GM19397 (cell line): ENCODE measurements around the gene C10orf90.

Experiments
- ATAC-seq: cut with Tn5 transposase; IDR thresholded peaks from one replicate; pipeline ENCODE4 v1.9.1; 2021; ENCODE audit warnings: mild to moderate bottlenecking, moderate library complexity; ENCODE audit not compliant: unreplicated experiment

The C10orf90 gene

GRCh38 chr10:126675656-126676438, 5.4 kb upstream of the C10orf90 start:
- no peak for ATAC-seq

GRCh38 chr10:126674741-126675515, 4.4 kb upstream of the C10orf90 start:
- no peak for ATAC-seq

DNA sequence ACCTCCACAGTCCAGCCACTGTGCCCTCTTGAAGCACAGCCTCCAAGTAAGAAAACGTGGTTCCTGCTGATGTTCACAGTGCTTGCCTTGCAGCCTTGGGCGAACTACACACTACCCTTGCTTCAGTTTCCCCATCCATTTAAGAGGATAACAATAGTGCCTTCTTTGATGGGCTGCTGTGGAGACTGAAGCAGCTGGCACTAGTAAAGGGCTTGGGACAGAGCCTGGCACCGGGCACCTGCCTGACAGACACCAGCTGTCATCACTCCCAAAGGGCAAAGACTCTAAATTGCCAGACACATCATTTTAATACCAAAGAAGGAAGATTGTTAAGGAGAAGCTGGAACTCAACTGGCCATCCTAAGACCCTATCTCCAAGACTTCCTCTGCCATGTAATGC, 3.1 kb upstream of the C10orf90 start:
- no peak for ATAC-seq

DNA sequence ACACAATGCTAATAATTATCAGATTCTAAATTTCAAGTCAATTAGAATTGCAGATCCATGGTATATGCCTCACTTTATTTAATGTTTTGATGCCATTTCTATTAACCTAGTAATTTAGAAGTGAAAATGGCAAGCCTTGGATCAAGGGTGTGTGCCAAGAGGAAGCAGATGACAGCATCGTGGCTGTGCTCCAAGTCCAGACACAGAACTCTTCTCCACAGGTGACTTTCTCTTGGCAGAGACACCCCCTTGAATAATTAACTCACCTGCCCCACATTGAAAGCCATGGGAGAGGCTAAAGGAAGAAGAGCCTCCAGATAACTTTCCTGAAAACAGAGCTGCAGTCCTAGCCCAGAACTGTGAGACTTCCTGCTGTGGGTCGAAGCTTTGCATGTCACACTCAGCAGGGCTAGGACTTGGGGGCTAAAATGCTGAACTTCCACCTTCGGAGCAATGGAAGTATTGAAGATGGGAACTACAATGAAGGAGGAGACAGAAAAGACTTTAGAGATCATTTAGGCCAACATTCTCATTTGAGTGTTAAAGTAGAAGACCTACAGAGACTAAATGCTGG, 996 bp upstream of the C10orf90 start:
- no peak for ATAC-seq

GRCh38 chr10:126670895-126671261, 385 bp upstream of the C10orf90 start:
- ATAC-seq = no peak

- no peak for ATAC-seq
Measured at GRCh38 chr10:126669168-126669567, 1.3 kb downstream of the C10orf90 start.

DNA sequence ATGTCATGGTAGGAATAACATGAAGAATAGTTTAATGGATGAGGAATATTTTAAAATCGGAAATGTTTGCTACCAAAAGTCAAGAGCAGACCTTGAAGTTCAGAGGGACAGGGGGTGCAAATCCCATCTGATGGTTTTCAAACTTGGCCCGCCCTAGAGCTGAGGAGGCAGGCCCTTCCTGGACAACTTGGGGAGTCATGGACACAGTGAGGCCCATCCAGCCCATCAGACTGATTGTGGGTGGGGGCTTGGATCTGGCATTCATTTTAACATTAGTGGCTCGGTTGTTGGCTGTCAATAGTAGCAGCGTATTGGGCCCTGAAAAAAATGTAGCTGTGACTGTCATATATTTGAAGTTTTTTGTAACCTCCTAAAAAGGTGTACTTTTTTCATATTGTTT, 2.0 kb downstream of the C10orf90 start:
- ATAC-seq = no peak

DNA sequence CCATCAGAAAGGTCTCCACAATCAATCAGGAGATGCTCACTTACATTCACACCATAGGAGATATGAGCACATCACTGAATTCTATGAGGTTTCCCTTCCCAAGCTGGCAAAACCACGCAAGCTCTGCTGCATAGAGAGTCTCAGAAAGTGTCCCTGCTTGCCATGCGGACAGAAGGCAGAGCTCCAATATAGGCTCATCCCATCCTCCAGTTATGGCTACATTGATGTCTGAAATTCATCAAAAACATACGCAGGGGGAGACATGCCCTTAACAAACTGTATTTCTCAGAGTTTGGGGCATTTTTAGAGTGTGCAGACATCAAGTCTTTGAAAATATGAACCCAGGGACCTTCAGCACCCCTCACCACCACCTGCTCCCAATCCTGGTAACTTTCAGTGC, 2.9 kb downstream of the C10orf90 start:
- ATAC-seq = no peak

- no peak for ATAC-seq
Measured at GRCh38 chr10:126665207-126665606, 5.3 kb downstream of the C10orf90 start.

- no peak for ATAC-seq
Measured at GRCh38 chr10:126663880-126664279, 6.6 kb downstream of the C10orf90 start.

DNA sequence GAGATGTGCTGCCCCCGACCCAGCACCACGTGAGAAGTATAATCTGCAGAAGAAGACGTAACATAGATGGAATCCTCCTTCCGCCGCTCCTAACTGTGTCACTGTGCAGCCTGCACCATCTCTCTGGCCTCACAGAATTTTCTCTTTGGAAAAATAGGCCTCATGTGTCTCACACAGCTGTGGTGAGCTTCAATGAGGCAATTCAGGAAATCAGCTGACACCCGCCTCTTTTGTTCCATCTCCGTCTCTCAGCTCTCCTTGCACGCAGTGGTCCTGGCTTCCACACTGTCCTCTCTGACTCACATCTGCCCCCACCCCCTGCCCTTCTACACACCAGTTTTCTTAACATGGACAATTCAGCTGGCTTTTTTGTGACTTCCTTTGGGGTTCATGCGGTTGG, 7.2 kb downstream of the C10orf90 start:
- no peak for ATAC-seq

GRCh38 chr10:126661841-126662515, 8.5 kb downstream of the C10orf90 start:
- no peak for ATAC-seq

DNA sequence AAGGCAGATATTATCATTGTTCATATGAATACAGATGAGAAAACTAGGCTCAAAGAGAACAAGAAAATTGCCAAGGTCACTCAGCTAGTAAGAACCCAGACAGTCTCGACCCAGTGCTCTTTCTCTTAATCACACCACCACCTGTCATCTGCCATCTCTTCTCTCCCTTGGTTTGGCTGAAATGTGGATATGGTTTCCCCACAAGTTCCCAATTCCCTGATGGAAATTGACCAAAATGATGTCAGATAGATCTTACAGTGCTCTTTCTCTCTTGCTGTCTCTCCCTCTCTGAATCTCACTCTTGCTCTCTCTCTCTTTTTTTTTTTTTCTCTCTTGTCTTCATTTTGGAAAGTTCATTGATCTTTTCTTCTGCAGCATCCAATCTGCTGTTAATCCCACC, 9.1 kb downstream of the C10orf90 start:
- ATAC-seq = no peak

GRCh38 chr10:126659750-126660149, 10.7 kb downstream of the C10orf90 start:
- no peak for ATAC-seq

DNA sequence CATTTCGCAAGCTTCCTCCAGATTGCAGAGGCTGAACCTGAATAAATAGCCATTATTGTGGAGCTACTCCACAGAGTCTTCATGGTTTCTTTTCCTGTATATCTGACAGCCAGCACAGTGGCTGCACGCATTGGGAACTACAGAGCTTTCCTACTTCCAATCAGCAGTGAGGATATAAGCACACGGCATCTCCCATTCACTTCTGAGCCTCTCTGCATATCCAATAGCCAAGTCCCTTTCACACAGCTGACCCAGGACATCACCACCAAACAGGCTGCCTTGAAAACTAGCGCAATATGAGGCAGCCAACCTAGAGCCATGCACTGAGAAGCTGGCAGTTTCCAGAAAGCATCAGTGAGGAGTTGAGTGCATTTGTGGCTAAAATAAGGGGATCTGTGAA, 11.6 kb downstream of the C10orf90 start:
- ATAC-seq = no peak

- ATAC-seq = no peak
Measured at GRCh38 chr10:126654579-126654978, 15.9 kb downstream of the C10orf90 start.

DNA sequence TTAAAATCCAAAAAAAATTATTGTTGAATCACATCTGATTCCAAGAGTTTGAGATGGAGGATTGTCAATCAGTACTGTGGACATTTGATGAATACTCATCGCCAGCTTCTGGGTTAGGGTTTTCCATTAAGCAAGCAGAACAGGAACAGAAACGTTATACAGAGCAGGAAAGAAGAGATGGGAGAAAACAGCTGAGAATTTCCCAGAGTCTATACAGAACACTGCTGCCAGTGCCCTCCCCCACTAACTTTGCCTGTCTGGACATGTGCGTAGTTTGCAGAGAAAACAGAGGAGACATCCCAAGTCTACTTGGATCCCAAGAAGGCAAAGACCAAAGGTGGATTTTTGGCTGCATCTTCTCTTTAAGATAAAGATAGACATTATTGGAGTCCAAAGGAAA, 19.0 kb downstream of the C10orf90 start:
- no peak for ATAC-seq

GRCh38 chr10:126650161-126650560, 20.3 kb downstream of the C10orf90 start:
- ATAC-seq = no peak

- no peak for ATAC-seq
Measured at GRCh38 chr10:126647116-126647515, 23.4 kb downstream of the C10orf90 start.

GRCh38 chr10:126646110-126646509, 24.4 kb downstream of the C10orf90 start:
- no peak for ATAC-seq

- no peak for ATAC-seq
Measured at GRCh38 chr10:126640401-126640800, 30.1 kb downstream of the C10orf90 start.
